ENCODE results near the gene AOPEP. TPM values are rescaled to one million over a fixed set of nuclear protein-coding genes. Genes with fewer than 3 reads are reported as not detected.

Gene AOPEP
- total RNA-seq, 4 donors from 2014 or later = 252 to 375 (median 312) TPM

- TF ChIP-seq POLR2AphosphoS5 (IDR thresholded peaks at IDR 0.05) (no peak), POLR2A (IDR thresholded peaks at IDR 0.05) (no peak), EP300 (IDR thresholded peaks at IDR 0.05) (no peak)
- TF ChIP-seq, protein P1, sequence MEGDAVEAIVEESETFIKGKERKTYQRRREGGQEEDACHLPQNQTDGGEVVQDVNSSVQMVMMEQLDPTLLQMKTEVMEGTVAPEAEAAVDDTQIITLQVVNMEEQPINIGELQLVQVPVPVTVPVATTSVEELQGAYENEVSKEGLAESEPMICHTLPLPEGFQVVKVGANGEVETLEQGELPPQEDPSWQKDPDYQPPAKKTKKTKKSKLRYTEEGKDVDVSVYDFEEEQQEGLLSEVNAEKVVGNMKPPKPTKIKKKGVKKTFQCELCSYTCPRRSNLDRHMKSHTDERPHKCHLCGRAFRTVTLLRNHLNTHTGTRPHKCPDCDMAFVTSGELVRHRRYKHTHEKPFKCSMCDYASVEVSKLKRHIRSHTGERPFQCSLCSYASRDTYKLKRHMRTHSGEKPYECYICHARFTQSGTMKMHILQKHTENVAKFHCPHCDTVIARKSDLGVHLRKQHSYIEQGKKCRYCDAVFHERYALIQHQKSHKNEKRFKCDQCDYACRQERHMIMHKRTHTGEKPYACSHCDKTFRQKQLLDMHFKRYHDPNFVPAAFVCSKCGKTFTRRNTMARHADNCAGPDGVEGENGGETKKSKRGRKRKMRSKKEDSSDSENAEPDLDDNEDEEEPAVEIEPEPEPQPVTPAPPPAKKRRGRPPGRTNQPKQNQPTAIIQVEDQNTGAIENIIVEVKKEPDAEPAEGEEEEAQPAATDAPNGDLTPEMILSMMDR (IDR thresholded peaks at IDR 0.05) = no peak
- no peaks in the 10 kb centered on the region for H3K27me3 ChIP-seq
- peaks cover 2 to 33% (median 5%) of the 10 kb centered on the region in 3 donors for H3K4me1 ChIP-seq
- H3K4me3 ChIP-seq = no peak overlapping the region
- no peaks in the 10 kb centered on the region for H3K9me3 ChIP-seq
- ATAC-seq = no peak
- peaks cover 0 to 7% of the 10 kb centered on the region in 2 donors for H3K36me3 ChIP-seq
- no peak overlapping the region for H3K27ac ChIP-seq
- 50 to 66% methylated on average over 2 to 4 of the region's 4 CpGs for WGBS, 2 donors (ENCODE audit: low coverage in 1 of 2)
Measured at GRCh38 chr9:95118596-95118995, 392.1 kb downstream of the AOPEP start.

GRCh38 chr9:95120781-95121370 lies 394.4 kb downstream of the AOPEP start:
- ATAC-seq = no peak
- Histone ChIP-seq H3K4me3 (no peak overlapping the region), H3K9me3 (no peaks in the 10 kb centered on the region), H3K4me1 (peaks cover 2 to 33% (median 5%) of the 10 kb centered on the region in 3 donors), H3K27me3 (no peaks in the 10 kb centered on the region), H3K36me3 (no peaks in the 10 kb centered on the region), H3K27ac (no peak overlapping the region)
- TF ChIP-seq EP300 (IDR thresholded peaks at IDR 0.05) = no peak
- no peak for TF ChIP-seq POLR2A (IDR thresholded peaks at IDR 0.05)

DNA sequence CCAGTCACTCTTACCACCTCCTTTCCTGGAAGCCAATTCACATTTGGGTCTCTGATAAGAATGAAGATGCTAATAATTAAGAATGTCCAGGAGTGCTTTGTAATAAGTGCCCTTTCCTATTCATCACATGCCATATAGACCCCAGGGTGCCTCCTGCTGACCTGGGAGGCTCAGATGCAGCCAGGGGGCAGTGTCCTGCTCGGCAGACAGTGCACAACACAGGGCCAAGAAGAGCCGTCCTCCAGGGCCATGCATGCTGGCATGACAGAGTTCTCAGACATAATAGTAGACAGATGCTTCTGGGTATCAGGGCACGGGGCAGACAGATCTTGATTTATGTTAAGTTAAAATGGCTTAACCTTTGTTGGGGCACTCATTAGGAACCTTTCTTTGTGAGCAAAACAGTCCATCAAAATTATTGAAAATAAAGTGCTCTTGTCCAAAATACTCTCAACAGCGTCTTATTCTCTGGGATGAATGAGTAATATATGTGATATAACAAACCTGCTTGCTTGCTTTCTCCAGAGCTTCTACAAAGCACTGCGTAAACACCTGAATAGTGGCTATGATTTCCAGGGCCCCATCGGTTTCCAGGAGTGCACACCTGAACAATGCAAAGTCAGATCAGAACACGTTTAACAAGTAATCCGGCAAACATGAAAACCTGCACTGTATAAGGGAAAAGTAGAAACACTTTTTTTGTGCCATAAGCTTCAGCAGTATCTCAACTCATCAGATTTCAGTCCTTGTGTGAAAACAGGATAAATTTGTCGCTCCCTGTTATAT lies 398.3 kb downstream of the AOPEP start:
- peaks cover 0 to 45% (median 0%) of the 10 kb centered on the region in 3 donors for H3K4me1 ChIP-seq
- H3K27ac ChIP-seq = no peak overlapping the region
- H3K4me3 ChIP-seq = no peak overlapping the region
- WGBS, 2 donors (ENCODE audit: low coverage in 1 of 2) = 68 to 84% methylated on average over 5 to 6 of the region's 9 CpGs
- H3K36me3 ChIP-seq = no peaks in the 10 kb centered on the region
- TF ChIP-seq, protein P1 (IDR thresholded peaks at IDR 0.05) = peak in 1 of 4 experiments; percentile 47
- TF ChIP-seq EP300 (IDR thresholded peaks at IDR 0.05) = no peak
- no peaks in the 10 kb centered on the region for H3K27me3 ChIP-seq
- no peak for ATAC-seq
- no peaks in the 10 kb centered on the region for H3K9me3 ChIP-seq

- Histone ChIP-seq H3K36me3 (no peaks in the 10 kb centered on the region), H3K9me3 (no peaks in the 10 kb centered on the region), H3K4me1 (peaks cover 0 to 51% (median 0%) of the 10 kb centered on the region in 3 donors), H3K27me3 (no peaks in the 10 kb centered on the region), H3K27ac (peak overlapping the region in 1 of 4 donors; percentile 77), H3K4me3 (no peak overlapping the region)
- WGBS, 2 donors (ENCODE audit: low coverage in 1 of 2) = 53 to 70% methylated on average over 2 to 3 of the region's 3 CpGs
- no peak for TF ChIP-seq POLR2AphosphoS5 (IDR thresholded peaks at IDR 0.05)
- TF ChIP-seq, protein P1 (IDR thresholded peaks at IDR 0.05) = no peak
- TF ChIP-seq EP300 (IDR thresholded peaks at IDR 0.05) = no peak
- no peak for TF ChIP-seq POLR2A (IDR thresholded peaks at IDR 0.05)
- ATAC-seq = no peak
Measured at GRCh38 chr9:95125652-95126051, 399.2 kb downstream of the AOPEP start.

- 61 to 80% methylated on average over 6 to 7 of the region's 9 CpGs for WGBS, 2 donors (ENCODE audit: low coverage in 1 of 2)
- no peaks in the 10 kb centered on the region for H3K9me3 ChIP-seq
- H3K27ac ChIP-seq = peak overlapping the region in 2 of 4 donors; percentile 66 to 77
- no peaks in the 10 kb centered on the region for H3K36me3 ChIP-seq
- ATAC-seq = no peak
- peaks cover 0 to 53% (median 6%) of the 10 kb centered on the region in 3 donors for H3K4me1 ChIP-seq
- no peaks in the 10 kb centered on the region for H3K27me3 ChIP-seq
- H3K4me3 ChIP-seq = no peak overlapping the region
- TF ChIP-seq POLR2A (IDR thresholded peaks at IDR 0.05) = no peak
- peak; percentile 2 for TF ChIP-seq POLR2AphosphoS5 (IDR thresholded peaks at IDR 0.05)
- TF ChIP-seq, protein P1 (IDR thresholded peaks at IDR 0.05) = no peak
Measured at GRCh38 chr9:95126739-95127138, 400.2 kb downstream of the AOPEP start.

All from gastroesophageal sphincter (tissue), 4 donors.